SK-N-SH treated with all-trans-retinoic acid at 6 μM for 48 hours (cell line): ENCODE data around the gene XRCC1.

Experiments used
- ATAC-seq: fragments of 200-7000 bp; cut with Tn5 transposase; 3 replicates; pipeline ENCODE4 v1.9.1; 2020; ENCODE audit warnings: mild to moderate bottlenecking, moderate library complexity
- BACH2 ChIP-seq: fragments of 250-450 bp; sonication (Bioruptor Pico); IDR thresholded peaks from 2 replicates; pipeline ENCODE4 v1.9.0; 2021; ENCODE audit warnings: mild to moderate bottlenecking, borderline replicate concordance
- CSDC2 ChIP-seq: fragments of 250-450 bp; sonication (Bioruptor Pico); IDR thresholded peaks from 2 replicates; pipeline ENCODE4 v1.5.0; 2020; ENCODE audit warnings: mild to moderate bottlenecking, moderate library complexity
- ESRRG ChIP-seq: fragments of 250-450 bp; sonication (Bioruptor Pico); IDR thresholded peaks from 2 replicates; pipeline ENCODE4 v1.6.1; 2021; ENCODE audit warnings: mild to moderate bottlenecking
- GLIS3 ChIP-seq: fragments of 250-450 bp; sonication (Bioruptor Pico); IDR thresholded peaks from 2 replicates; pipeline ENCODE4 v1.5.0; 2020; ENCODE audit warnings: mild to moderate bottlenecking, moderate library complexity
- ISL1 ChIP-seq: fragments of 250-450 bp; sonication (Bioruptor Pico); IDR thresholded peaks from 2 replicates; pipeline ENCODE4 v2.1.2; 2022; ENCODE audit warnings: mild to moderate bottlenecking, moderate library complexity
- OSR1 ChIP-seq: fragments of 250-450 bp; sonication (Bioruptor Pico); IDR thresholded peaks from 2 replicates; pipeline ENCODE4 v1.8.0; 2022; ENCODE audit warnings: moderate library complexity, mild to moderate bottlenecking, inconsistent platforms
- PPARA ChIP-seq: fragments of 250-450 bp; sonication (Bioruptor Pico); IDR thresholded peaks from 2 replicates; pipeline ENCODE4 v1.5.0; 2020; ENCODE audit warnings: mild to moderate bottlenecking, borderline replicate concordance
- SNAI2 ChIP-seq: fragments of 250-450 bp; sonication (Bioruptor Pico); IDR thresholded peaks from 2 replicates; pipeline ENCODE4 v1.5.0; 2020; ENCODE audit warnings: mild to moderate bottlenecking, moderate library complexity
- TCF4 ChIP-seq: fragments of 250-450 bp; sonication (Bioruptor Pico); IDR thresholded peaks from 2 replicates; pipeline ENCODE4 v1.8.0; 2021; ENCODE audit warnings: mild to moderate bottlenecking, moderate library complexity, borderline replicate concordance
- ZC3H10 ChIP-seq: fragments of 250-450 bp; sonication (Bioruptor Pico); IDR thresholded peaks from 2 replicates; pipeline ENCODE4 v1.5.1; 2021; ENCODE audit warnings: mild to moderate bottlenecking, moderate library complexity
- ZFP3 ChIP-seq: fragments of 250-450 bp; sonication (Bioruptor Pico); IDR thresholded peaks from 2 replicates; pipeline ENCODE4 v1.5.0; 2020; ENCODE audit warnings: mild to moderate bottlenecking, moderate library complexity
- ZFP30 ChIP-seq: fragments of 450-650 bp; formaldehyde crosslinking; IDR thresholded peaks from 2 replicates; pipeline ENCODE4 v1.5.0; 2022; ENCODE audit warnings: mild to moderate bottlenecking, moderate library complexity
- ZNF565 ChIP-seq: fragments of 450-650 bp; formaldehyde crosslinking; conservative IDR thresholded peaks from 2 replicates; pipeline ENCODE4 v1.5.0; 2020; ENCODE audit warnings: low read depth, mild to moderate bottlenecking, moderate library complexity
- ZNF70 ChIP-seq: fragments of 450-650 bp; formaldehyde crosslinking; IDR thresholded peaks from 2 replicates; pipeline ENCODE4 v1.5.0; 2020; ENCODE audit warnings: mild to moderate bottlenecking, moderate library complexity
- ZNF8 ChIP-seq: fragments of 450-650 bp; formaldehyde crosslinking; IDR thresholded peaks from 2 replicates; pipeline ENCODE4 v1.5.0; 2020; ENCODE audit warnings: mild to moderate bottlenecking, moderate library complexity
- TF ChIP-seq, protein P1 (sequence below): fragments of 250-450 bp; sonication (Bioruptor Pico); IDR thresholded peaks from 2 replicates; pipeline ENCODE4 v1.8.0; 2020; ENCODE audit warnings: mild to moderate bottlenecking, moderate library complexity, borderline replicate concordance
- TF ChIP-seq, protein P2 (sequence below): fragments of 250-450 bp; sonication (Bioruptor Pico); IDR thresholded peaks from 2 replicates; pipeline ENCODE4 v1.5.1; 2020; ENCODE audit warnings: low read depth, mild to moderate bottlenecking, moderate library complexity
- TF ChIP-seq, protein P3 (sequence below): fragments of 250-450 bp; sonication (Bioruptor Pico); IDR thresholded peaks from 2 replicates; pipeline ENCODE4 v1.8.0; 2021; ENCODE audit warnings: low read depth, mild to moderate bottlenecking, moderate library complexity, borderline replicate concordance
- TF ChIP-seq, protein P4 (sequence below): fragments of 250-450 bp; sonication (Bioruptor Pico); IDR thresholded peaks from 2 replicates; pipeline ENCODE4 v1.5.1; 2021; ENCODE audit warnings: mild to moderate bottlenecking, moderate library complexity
- TF ChIP-seq, protein P5 (sequence below): fragments of 250-450 bp; sonication (Bioruptor Pico); IDR thresholded peaks from 2 replicates; pipeline ENCODE4 v1.5.0; 2020; ENCODE audit warnings: mild to moderate bottlenecking, moderate library complexity

Gene XRCC1

DNA sequence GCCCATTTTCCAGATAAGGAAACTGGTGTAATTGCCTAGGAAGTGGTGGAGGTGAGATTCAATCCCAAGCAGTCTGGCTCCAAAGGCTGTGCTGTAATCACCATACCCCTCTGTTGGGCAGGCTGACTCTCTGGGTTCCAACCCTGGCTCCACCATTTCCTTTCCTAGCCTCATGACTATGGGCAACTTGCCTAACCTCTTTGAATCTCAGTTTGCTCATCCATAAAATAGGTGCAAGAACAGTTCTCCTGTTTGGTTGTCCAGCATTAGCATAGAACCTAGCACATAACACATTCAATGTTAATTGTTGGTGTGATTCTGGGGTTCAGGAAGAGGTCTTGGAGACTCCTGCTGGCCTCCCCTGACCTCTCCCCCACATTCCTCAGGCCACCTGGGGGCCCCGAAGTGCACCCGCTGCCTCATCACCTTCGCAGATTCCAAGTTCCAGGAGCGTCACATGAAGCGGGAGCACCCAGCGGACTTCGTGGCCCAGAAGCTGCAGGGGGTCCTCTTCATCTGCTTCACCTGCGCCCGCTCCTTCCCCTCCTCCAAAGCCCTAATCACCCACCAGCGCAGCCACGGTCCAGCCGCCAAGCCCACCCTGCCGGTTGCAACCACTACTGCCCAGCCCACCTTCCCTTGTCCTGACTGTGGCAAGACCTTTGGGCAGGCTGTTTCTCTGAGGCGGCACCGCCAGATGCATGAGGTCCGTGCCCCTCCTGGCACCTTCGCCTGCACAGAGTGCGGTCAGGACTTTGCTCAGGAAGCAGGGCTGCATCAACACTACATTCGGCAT lies 23.3 kb upstream of the XRCC1 start:
- no peak for ATAC-seq

GRCh38 chr19:43597876-43598275 lies 22.5 kb upstream of the XRCC1 start:
- no peak for ATAC-seq
- TF ChIP-seq ISL1 (CRISPR knock-in tag) (no peak), PPARA (no peak), BACH2 (no peak), ZFP3 (CRISPR knock-in tag) (no peak), ZNF70 (CRISPR knock-in tag) (no peak), GLIS3 (no peak)
- TF ChIP-seq, protein P1, sequence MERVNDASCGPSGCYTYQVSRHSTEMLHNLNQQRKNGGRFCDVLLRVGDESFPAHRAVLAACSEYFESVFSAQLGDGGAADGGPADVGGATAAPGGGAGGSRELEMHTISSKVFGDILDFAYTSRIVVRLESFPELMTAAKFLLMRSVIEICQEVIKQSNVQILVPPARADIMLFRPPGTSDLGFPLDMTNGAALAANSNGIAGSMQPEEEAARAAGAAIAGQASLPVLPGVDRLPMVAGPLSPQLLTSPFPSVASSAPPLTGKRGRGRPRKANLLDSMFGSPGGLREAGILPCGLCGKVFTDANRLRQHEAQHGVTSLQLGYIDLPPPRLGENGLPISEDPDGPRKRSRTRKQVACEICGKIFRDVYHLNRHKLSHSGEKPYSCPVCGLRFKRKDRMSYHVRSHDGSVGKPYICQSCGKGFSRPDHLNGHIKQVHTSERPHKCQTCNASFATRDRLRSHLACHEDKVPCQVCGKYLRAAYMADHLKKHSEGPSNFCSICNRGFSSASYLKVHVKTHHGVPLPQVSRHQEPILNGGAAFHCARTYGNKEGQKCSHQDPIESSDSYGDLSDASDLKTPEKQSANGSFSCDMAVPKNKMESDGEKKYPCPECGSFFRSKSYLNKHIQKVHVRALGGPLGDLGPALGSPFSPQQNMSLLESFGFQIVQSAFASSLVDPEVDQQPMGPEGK (CRISPR knock-in tag) = no peak
- TF ChIP-seq, all 23 proteins: peak for 0

More for the DNA sequence above, 23.3 kb upstream of the XRCC1 start:
- TF ChIP-seq CSDC2 (CRISPR knock-in tag) = no peak
- no peak for TF ChIP-seq ZNF565
- TF ChIP-seq ZC3H10 (CRISPR knock-in tag) = no peak
- TF ChIP-seq, protein P1 (CRISPR knock-in tag) = no peak
- no peak for TF ChIP-seq ESRRG (CRISPR knock-in tag)
- TF ChIP-seq ISL1 (CRISPR knock-in tag) = no peak
- TF ChIP-seq ZFP3 (CRISPR knock-in tag) = no peak
- TF ChIP-seq GLIS3 = no peak
- no peak for TF ChIP-seq SNAI2 (CRISPR knock-in tag)
- no peak for TF ChIP-seq BACH2
- no peak for TF ChIP-seq ZFP30
- TF ChIP-seq, all 23 proteins: peak for 0

DNA sequence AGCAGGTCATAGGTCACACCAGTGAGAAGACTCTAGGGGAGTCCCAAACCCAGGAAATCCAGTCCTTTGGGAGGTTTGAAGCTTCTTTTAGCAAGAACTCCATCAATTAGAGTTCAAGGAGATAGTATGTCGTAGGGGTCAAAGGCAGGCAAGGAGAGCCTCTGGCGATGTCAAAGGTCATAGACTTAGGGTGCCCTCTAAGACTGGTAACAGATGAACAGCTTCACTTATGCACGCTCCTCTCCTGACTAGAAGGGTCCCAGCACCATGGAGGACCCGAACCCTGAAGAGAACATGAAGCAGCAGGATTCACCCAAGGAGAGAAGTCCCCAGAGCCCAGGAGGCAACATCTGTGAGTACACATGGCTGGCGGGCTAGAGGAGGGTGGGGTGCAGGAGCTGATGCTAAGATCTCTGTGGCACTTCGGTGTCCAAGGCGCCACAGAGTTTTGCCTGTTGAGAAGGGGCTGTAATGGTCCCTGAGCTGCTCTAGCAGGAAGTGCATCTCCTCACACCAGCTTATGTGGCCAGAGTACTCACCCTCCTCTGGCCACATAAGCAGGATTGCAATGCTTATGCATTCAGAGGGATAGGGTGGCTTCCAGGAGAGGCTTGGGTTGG lies 21.6 kb upstream of the XRCC1 start:
- ATAC-seq = no peak

More for the DNA sequence above, 21.6 kb upstream of the XRCC1 start:
- TF ChIP-seq PPARA (no peak), ZNF8 (no peak), ZNF70 (CRISPR knock-in tag) (no peak), TCF4 (no peak), ESRRG (CRISPR knock-in tag) (no peak), ZFP3 (CRISPR knock-in tag) (no peak), BACH2 (no peak), ZC3H10 (CRISPR knock-in tag) (no peak), ZNF565 (no peak), OSR1 (CRISPR knock-in tag) (no peak), GLIS3 (no peak)
- TF ChIP-seq, protein P2, sequence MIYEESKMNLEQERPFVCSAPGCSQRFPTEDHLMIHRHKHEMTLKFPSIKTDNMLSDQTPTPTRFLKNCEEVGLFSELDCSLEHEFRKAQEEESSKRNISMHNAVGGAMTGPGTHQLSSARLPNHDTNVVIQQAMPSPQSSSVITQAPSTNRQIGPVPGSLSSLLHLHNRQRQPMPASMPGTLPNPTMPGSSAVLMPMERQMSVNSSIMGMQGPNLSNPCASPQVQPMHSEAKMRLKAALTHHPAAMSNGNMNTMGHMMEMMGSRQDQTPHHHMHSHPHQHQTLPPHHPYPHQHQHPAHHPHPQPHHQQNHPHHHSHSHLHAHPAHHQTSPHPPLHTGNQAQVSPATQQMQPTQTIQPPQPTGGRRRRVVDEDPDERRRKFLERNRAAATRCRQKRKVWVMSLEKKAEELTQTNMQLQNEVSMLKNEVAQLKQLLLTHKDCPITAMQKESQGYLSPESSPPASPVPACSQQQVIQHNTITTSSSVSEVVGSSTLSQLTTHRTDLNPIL = no peak
- TF ChIP-seq, protein P1 (CRISPR knock-in tag) = no peak
- TF ChIP-seq, protein P3, sequence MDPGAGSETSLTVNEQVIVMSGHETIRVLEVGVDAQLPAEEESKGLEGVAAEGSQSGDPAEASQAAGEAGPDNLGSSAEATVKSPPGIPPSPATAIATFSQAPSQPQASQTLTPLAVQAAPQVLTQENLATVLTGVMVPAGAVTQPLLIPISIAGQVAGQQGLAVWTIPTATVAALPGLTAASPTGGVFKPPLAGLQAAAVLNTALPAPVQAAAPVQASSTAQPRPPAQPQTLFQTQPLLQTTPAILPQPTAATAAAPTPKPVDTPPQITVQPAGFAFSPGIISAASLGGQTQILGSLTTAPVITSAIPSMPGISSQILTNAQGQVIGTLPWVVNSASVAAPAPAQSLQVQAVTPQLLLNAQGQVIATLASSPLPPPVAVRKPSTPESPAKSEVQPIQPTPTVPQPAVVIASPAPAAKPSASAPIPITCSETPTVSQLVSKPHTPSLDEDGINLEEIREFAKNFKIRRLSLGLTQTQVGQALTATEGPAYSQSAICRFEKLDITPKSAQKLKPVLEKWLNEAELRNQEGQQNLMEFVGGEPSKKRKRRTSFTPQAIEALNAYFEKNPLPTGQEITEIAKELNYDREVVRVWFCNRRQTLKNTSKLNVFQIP (CRISPR knock-in tag) = no peak
- TF ChIP-seq, protein P4, sequence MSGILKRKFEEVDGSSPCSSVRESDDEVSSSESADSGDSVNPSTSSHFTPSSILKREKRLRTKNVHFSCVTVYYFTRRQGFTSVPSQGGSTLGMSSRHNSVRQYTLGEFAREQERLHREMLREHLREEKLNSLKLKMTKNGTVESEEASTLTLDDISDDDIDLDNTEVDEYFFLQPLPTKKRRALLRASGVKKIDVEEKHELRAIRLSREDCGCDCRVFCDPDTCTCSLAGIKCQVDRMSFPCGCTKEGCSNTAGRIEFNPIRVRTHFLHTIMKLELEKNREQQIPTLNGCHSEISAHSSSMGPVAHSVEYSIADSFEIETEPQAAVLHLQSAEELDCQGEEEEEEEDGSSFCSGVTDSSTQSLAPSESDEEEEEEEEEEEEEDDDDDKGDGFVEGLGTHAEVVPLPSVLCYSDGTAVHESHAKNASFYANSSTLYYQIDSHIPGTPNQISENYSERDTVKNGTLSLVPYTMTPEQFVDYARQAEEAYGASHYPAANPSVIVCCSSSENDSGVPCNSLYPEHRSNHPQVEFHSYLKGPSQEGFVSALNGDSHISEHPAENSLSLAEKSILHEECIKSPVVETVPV (CRISPR knock-in tag) = no peak
- TF ChIP-seq, protein P5, sequence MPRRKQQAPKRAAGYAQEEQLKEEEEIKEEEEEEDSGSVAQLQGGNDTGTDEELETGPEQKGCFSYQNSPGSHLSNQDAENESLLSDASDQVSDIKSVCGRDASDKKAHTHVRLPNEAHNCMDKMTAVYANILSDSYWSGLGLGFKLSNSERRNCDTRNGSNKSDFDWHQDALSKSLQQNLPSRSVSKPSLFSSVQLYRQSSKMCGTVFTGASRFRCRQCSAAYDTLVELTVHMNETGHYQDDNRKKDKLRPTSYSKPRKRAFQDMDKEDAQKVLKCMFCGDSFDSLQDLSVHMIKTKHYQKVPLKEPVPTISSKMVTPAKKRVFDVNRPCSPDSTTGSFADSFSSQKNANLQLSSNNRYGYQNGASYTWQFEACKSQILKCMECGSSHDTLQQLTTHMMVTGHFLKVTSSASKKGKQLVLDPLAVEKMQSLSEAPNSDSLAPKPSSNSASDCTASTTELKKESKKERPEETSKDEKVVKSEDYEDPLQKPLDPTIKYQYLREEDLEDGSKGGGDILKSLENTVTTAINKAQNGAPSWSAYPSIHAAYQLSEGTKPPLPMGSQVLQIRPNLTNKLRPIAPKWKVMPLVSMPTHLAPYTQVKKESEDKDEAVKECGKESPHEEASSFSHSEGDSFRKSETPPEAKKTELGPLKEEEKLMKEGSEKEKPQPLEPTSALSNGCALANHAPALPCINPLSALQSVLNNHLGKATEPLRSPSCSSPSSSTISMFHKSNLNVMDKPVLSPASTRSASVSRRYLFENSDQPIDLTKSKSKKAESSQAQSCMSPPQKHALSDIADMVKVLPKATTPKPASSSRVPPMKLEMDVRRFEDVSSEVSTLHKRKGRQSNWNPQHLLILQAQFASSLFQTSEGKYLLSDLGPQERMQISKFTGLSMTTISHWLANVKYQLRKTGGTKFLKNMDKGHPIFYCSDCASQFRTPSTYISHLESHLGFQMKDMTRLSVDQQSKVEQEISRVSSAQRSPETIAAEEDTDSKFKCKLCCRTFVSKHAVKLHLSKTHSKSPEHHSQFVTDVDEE (CRISPR knock-in tag) = no peak
